ENCODE data around the gene FGF2. TPM values are rescaled to one million over a fixed set of nuclear protein-coding genes. Genes with fewer than 3 reads are reported as not detected.
"Not testable (repeated sequence)": the region's sequence is repeated elsewhere in the genome, so short reads cannot be mapped to it uniquely, and the experiment has no call there.

FGF2 gene
- total RNA-seq, 1 experiment from 2014 or later, result 4.1 TPM

GRCh38 chr4:122838034-122838433 lies 11.4 kb downstream of the FGF2 start:
- BruUV-seq (replicated peaks), result no TSS peak
- ATAC-seq (no peak), DNase-seq (no peak)
- H3K79me2 ChIP-seq (ENCODE audit: low read length), result peaks cover 25% of the 10 kb centered on the region
- TF ChIP-seq, protein P1, sequence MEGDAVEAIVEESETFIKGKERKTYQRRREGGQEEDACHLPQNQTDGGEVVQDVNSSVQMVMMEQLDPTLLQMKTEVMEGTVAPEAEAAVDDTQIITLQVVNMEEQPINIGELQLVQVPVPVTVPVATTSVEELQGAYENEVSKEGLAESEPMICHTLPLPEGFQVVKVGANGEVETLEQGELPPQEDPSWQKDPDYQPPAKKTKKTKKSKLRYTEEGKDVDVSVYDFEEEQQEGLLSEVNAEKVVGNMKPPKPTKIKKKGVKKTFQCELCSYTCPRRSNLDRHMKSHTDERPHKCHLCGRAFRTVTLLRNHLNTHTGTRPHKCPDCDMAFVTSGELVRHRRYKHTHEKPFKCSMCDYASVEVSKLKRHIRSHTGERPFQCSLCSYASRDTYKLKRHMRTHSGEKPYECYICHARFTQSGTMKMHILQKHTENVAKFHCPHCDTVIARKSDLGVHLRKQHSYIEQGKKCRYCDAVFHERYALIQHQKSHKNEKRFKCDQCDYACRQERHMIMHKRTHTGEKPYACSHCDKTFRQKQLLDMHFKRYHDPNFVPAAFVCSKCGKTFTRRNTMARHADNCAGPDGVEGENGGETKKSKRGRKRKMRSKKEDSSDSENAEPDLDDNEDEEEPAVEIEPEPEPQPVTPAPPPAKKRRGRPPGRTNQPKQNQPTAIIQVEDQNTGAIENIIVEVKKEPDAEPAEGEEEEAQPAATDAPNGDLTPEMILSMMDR (conservative IDR thresholded peaks at IDR 0.05; ENCODE audit: low read depth, low read length), result no peak
- TF ChIP-seq EZH2phosphoT487 (IDR thresholded peaks at IDR 0.05; ENCODE audit: borderline replicate concordance, low read length), result no peak
- no peaks in the 10 kb centered on the region for H3K9me3 ChIP-seq (ENCODE audit: low read length)
- no peak overlapping the region for H3K4me3 ChIP-seq (ENCODE audit: low read length)
- no peak overlapping the region for H2AFZ ChIP-seq (ENCODE audit: low read length)
- no peaks in the 10 kb centered on the region for H3K9me2 ChIP-seq (replicated peaks; ENCODE audit: low read length)
- H3K27me3 ChIP-seq (ENCODE audit: low read length), result no peaks in the 10 kb centered on the region
- H3F3A ChIP-seq (ENCODE audit: low read length, unreplicated experiment), result no peaks in the 10 kb centered on the region
- no peaks in the 10 kb centered on the region for H4K20me1 ChIP-seq (ENCODE audit: low read length)
- ChIA-PET POLR2A (ENCODE audit: unreplicated experiment) (no interaction called here), CTCF (no interaction called here)
- no peaks in the 10 kb centered on the region for H3K36me3 ChIP-seq (ENCODE audit: low read depth, low read length)
- H3K4me2 ChIP-seq (ENCODE audit: low read length), result no peak overlapping the region
- no peak overlapping the region for H3K9ac ChIP-seq (ENCODE audit: low read length)
- H3K27ac ChIP-seq (ENCODE audit: low read length), result peak overlapping the region; percentile 75
- H3K4me1 ChIP-seq (ENCODE audit: insufficient read depth, low read length), result peaks cover 22% of the 10 kb centered on the region
- intact Hi-C loops (cut with micrococcal nuclease), result loop anchor here (10.0 kb wide), 1 partner anchor 53 kb away; no protein-coding TSS in a partner anchor

GRCh38 chr4:122842392-122842791 lies 15.8 kb downstream of the FGF2 start:
- Histone ChIP-seq H3K27ac (ENCODE audit: low read length) (no peak overlapping the region), H3K79me2 (ENCODE audit: low read length) (peaks cover 15% of the 10 kb centered on the region), H3K9me3 (ENCODE audit: low read length) (no peaks in the 10 kb centered on the region), H3F3A (ENCODE audit: low read length, unreplicated experiment) (no peaks in the 10 kb centered on the region), H3K4me3 (ENCODE audit: low read length) (no peak overlapping the region), H3K27me3 (ENCODE audit: low read length) (no peaks in the 10 kb centered on the region), H3K4me1 (ENCODE audit: insufficient read depth, low read length) (peaks cover 16% of the 10 kb centered on the region), H3K36me3 (ENCODE audit: low read depth, low read length) (no peaks in the 10 kb centered on the region), H3K9ac (ENCODE audit: low read length) (no peak overlapping the region), H3K4me2 (ENCODE audit: low read length) (no peak overlapping the region), H4K20me1 (ENCODE audit: low read length) (no peaks in the 10 kb centered on the region), H3K9me2 (replicated peaks; ENCODE audit: low read length) (no peaks in the 10 kb centered on the region), H2AFZ (ENCODE audit: low read length) (no peak overlapping the region)
- ChIA-PET POLR2A (ENCODE audit: unreplicated experiment) (no interaction called here), CTCF (no interaction called here)
- BruUV-seq (replicated peaks), result no TSS peak
- intact Hi-C loops (cut with micrococcal nuclease), result no loop called here
- DNase-seq (no peak), ATAC-seq (no peak)
- TF ChIP-seq, protein P1 (conservative IDR thresholded peaks at IDR 0.05; ENCODE audit: low read depth, low read length), result no peak
- TF ChIP-seq EZH2 (IDR thresholded peaks at IDR 0.05; ENCODE audit: low read length, unreplicated experiment) (no peak), EZH2phosphoT487 (IDR thresholded peaks at IDR 0.05; ENCODE audit: borderline replicate concordance, low read length) (no peak)

- no peaks in the 10 kb centered on the region for H3K9me3 ChIP-seq (ENCODE audit: low read length)
- H4K20me1 ChIP-seq (ENCODE audit: low read length), result no peaks in the 10 kb centered on the region
- TF ChIP-seq EZH2 (IDR thresholded peaks at IDR 0.05; ENCODE audit: low read length, unreplicated experiment) (no peak), EZH2phosphoT487 (IDR thresholded peaks at IDR 0.05; ENCODE audit: borderline replicate concordance, low read length) (no peak)
- TF ChIP-seq, protein P1 (conservative IDR thresholded peaks at IDR 0.05; ENCODE audit: low read depth, low read length), result no peak
- intact Hi-C loops (cut with micrococcal nuclease), result no loop called here
- peak; percentile 8 for DNase-seq
- H3F3A ChIP-seq (ENCODE audit: low read length, unreplicated experiment), result no peaks in the 10 kb centered on the region
- H3K4me2 ChIP-seq (ENCODE audit: low read length), result no peak overlapping the region
- H3K36me3 ChIP-seq (ENCODE audit: low read depth, low read length), result no peaks in the 10 kb centered on the region
- peaks cover 9% of the 10 kb centered on the region for H3K4me1 ChIP-seq (ENCODE audit: insufficient read depth, low read length)
- H3K9me2 ChIP-seq (replicated peaks; ENCODE audit: low read length), result no peaks in the 10 kb centered on the region
- no peak overlapping the region for H3K9ac ChIP-seq (ENCODE audit: low read length)
- peaks cover 8% of the 10 kb centered on the region for H3K79me2 ChIP-seq (ENCODE audit: low read length)
- no peak overlapping the region for H3K27ac ChIP-seq (ENCODE audit: low read length)
- H3K4me3 ChIP-seq (ENCODE audit: low read length), result no peak overlapping the region
- no peaks in the 10 kb centered on the region for H3K27me3 ChIP-seq (ENCODE audit: low read length)
- POLR2A ChIA-PET (ENCODE audit: unreplicated experiment), result no interaction called here
- H2AFZ ChIP-seq (ENCODE audit: low read length), result no peak overlapping the region
- CTCF ChIA-PET, result no interaction called here
- peak; percentile 62 for ATAC-seq
- BruUV-seq (replicated peaks), result no TSS peak
Measured at GRCh38 chr4:122842984-122843531, 16.4 kb downstream of the FGF2 start.

- intact Hi-C loops (cut with micrococcal nuclease); H4K20me1 ChIP-seq (ENCODE audit: low read length); H3K27ac ChIP-seq (ENCODE audit: low read length); H2AFZ ChIP-seq (ENCODE audit: low read length); H3K9me3 ChIP-seq (ENCODE audit: low read length); H3K27me3 ChIP-seq (ENCODE audit: low read length); H3F3A ChIP-seq (ENCODE audit: low read length, unreplicated experiment); BruUV-seq (replicated peaks); H3K79me2 ChIP-seq (ENCODE audit: low read length); H3K9me2 ChIP-seq (replicated peaks; ENCODE audit: low read length); CTCF ChIA-PET; ATAC-seq; H3K4me3 ChIP-seq (ENCODE audit: low read length); H3K36me3 ChIP-seq (ENCODE audit: low read depth, low read length); DNase-seq; POLR2A ChIA-PET (ENCODE audit: unreplicated experiment); H3K4me1 ChIP-seq (ENCODE audit: insufficient read depth, low read length); H3K9ac ChIP-seq (ENCODE audit: low read length); H3K4me2 ChIP-seq (ENCODE audit: low read length): not testable (repeated sequence)
Measured at GRCh38 chr4:122844391-122844790, 17.8 kb downstream of the FGF2 start.
